SU-DHL-6 (cell line): ENCODE data around the gene SLC23A2.

Experiments used
- CTCF ChIP-seq: fragments of 200-600 bp; sonication (generic); IDR thresholded peaks from one replicate; pipeline ENCODE4 v1.5.1; 2017; ENCODE audit warnings: antibody characterized with exemption, mild to moderate bottlenecking, low read length, moderate library complexity; ENCODE audit not compliant: insufficient read depth, poor library complexity, severe bottlenecking
- EZH2phosphoT487 ChIP-seq: fragments of 200-600 bp; sonication (generic), shearing (Covaris generic); conservative IDR thresholded peaks from 2 replicates; pipeline ENCODE4 v1.6.1; 2018; ENCODE audit warnings: mild to moderate bottlenecking, antibody characterized with exemption, low read length, moderate library complexity, mixed read lengths

GRCh38 chr20:4953881-4954280 is 47.4 kb downstream of the SLC23A2 start:
- TF ChIP-seq CTCF: no peak
- no peak for TF ChIP-seq EZH2phosphoT487
